SJCRH30 (cell line): ENCODE data around the gene IPCEF1. TPM values are rescaled to one million over a fixed set of nuclear protein-coding genes. Genes with fewer than 3 reads are reported as not detected.
"Not testable (repeated sequence)": the region's sequence is repeated elsewhere in the genome, so short reads cannot be mapped to it uniquely, and the experiment has no call there.

Experiments
- DNase-seq, 2 experiments: peaks; one replicate each; pipeline ENCODE4 v3.0.0-alpha.2; 2015 to 2020
- H3K27ac ChIP-seq: fragments of 250-450 bp; sonication (Bioruptor Pico); 2 replicates; pipeline ENCODE4 v1.5.1; 2020; ENCODE audit warnings: mild to moderate bottlenecking, moderate library complexity
- H3K27me3 ChIP-seq: fragments of 250-450 bp; sonication (Bioruptor Pico); 2 replicates; pipeline ENCODE4 v1.5.1; 2020; ENCODE audit warnings: mild to moderate bottlenecking, moderate library complexity
- H3K36me3 ChIP-seq: fragments of 250-450 bp; sonication (Bioruptor Pico); 2 replicates; pipeline ENCODE4 v1.5.1; 2020; ENCODE audit warnings: mild to moderate bottlenecking, moderate library complexity
- H3K4me1 ChIP-seq: fragments of 250-450 bp; sonication (Bioruptor Pico); 2 replicates; pipeline ENCODE4 v1.5.1; 2020; ENCODE audit warnings: mild to moderate bottlenecking, moderate library complexity
- H3K4me3 ChIP-seq: fragments of 250-450 bp; sonication (Bioruptor Pico); 2 replicates; pipeline ENCODE4 v1.5.1; 2020; ENCODE audit warnings: mild to moderate bottlenecking, moderate library complexity
- H3K9me3 ChIP-seq: fragments of 250-450 bp; sonication (Bioruptor Pico); replicated peaks from 2 replicates; pipeline ENCODE4 v1.5.1; 2020; ENCODE audit warnings: mild to moderate bottlenecking, moderate library complexity
- total RNA-seq: library from RNA; depleted of rRNA; stranded (reverse); fragments of >200 nt; shearing (Covaris generic); gene quantifications from 2 replicates; pipeline ENCODE4 v1.2.3, GENCODE V29; 2014

The IPCEF1 gene
- total RNA-seq, 1 experiment from 2014 or later, result 1.5 TPM

- H3K4me3 ChIP-seq, result no peak overlapping the region
Measured at GRCh38 chr6:154243793-154244750, 112.5 kb downstream of the IPCEF1 start.

GRCh38 chr6:154242617-154243357 is 113.8 kb downstream of the IPCEF1 start:
- Histone ChIP-seq H3K9me3 (no peaks in the 10 kb centered on the region), H3K4me3 (no peak overlapping the region), H3K27me3 (no peaks in the 10 kb centered on the region), H3K27ac (no peak overlapping the region), H3K36me3 (no peaks in the 10 kb centered on the region), H3K4me1 (no peaks in the 10 kb centered on the region)
- DNase-seq, result no peak

More at GRCh38 chr6:154243793-154244750, 112.5 kb downstream of the IPCEF1 start:
- DNase-seq, result no peak
- H3K27me3 ChIP-seq, result no peaks in the 10 kb centered on the region
- no peaks in the 10 kb centered on the region for H3K4me1 ChIP-seq
- no peak overlapping the region for H3K27ac ChIP-seq
- no peaks in the 10 kb centered on the region for H3K9me3 ChIP-seq
- H3K36me3 ChIP-seq, result no peaks in the 10 kb centered on the region

- Histone ChIP-seq H3K27ac (no peak overlapping the region), H3K36me3 (no peaks in the 10 kb centered on the region), H3K9me3 (no peaks in the 10 kb centered on the region), H3K27me3 (no peaks in the 10 kb centered on the region), H3K4me3 (no peak overlapping the region), H3K4me1 (no peaks in the 10 kb centered on the region)
- DNase-seq, result no peak
Measured at GRCh38 chr6:154241581-154241980, 115.0 kb downstream of the IPCEF1 start.

- not testable (repeated sequence) for H3K27me3 ChIP-seq, H3K9me3 ChIP-seq, H3K4me3 ChIP-seq, H3K36me3 ChIP-seq, DNase-seq, H3K27ac ChIP-seq, H3K4me1 ChIP-seq
Measured at GRCh38 chr6:154241061-154241460, 115.5 kb downstream of the IPCEF1 start.

- Histone ChIP-seq H3K27me3 (no peaks in the 10 kb centered on the region), H3K9me3 (no peaks in the 10 kb centered on the region), H3K4me3 (no peak overlapping the region), H3K27ac (no peak overlapping the region), H3K4me1 (no peaks in the 10 kb centered on the region), H3K36me3 (no peaks in the 10 kb centered on the region)
- DNase-seq, result no peak
Measured at GRCh38 chr6:154239392-154239791, 117.2 kb downstream of the IPCEF1 start.

GRCh38 chr6:154238831-154239230 is 117.8 kb downstream of the IPCEF1 start:
- H3K36me3 ChIP-seq, result no peaks in the 10 kb centered on the region
- no peak overlapping the region for H3K4me3 ChIP-seq
- H3K27ac ChIP-seq, result no peak overlapping the region
- no peak for DNase-seq
- no peaks in the 10 kb centered on the region for H3K27me3 ChIP-seq
- H3K9me3 ChIP-seq, result no peaks in the 10 kb centered on the region
- no peaks in the 10 kb centered on the region for H3K4me1 ChIP-seq

GRCh38 chr6:154236646-154237301 is 119.8 kb downstream of the IPCEF1 start:
- DNase-seq, result no peak
- Histone ChIP-seq H3K27ac (no peak overlapping the region), H3K4me3 (no peak overlapping the region), H3K27me3 (no peaks in the 10 kb centered on the region), H3K36me3 (no peaks in the 10 kb centered on the region), H3K4me1 (no peaks in the 10 kb centered on the region), H3K9me3 (no peaks in the 10 kb centered on the region)

GRCh38 chr6:154234019-154234772 is 122.4 kb downstream of the IPCEF1 start:
- no peak overlapping the region for H3K27ac ChIP-seq
- H3K4me1 ChIP-seq, result no peaks in the 10 kb centered on the region
- H3K4me3 ChIP-seq, result no peak overlapping the region
- DNase-seq, result no peak
- no peaks in the 10 kb centered on the region for H3K9me3 ChIP-seq
- H3K27me3 ChIP-seq, result no peaks in the 10 kb centered on the region
- no peaks in the 10 kb centered on the region for H3K36me3 ChIP-seq

- H3K27ac ChIP-seq, result no peak overlapping the region
- no peak for DNase-seq
- H3K36me3 ChIP-seq, result no peaks in the 10 kb centered on the region
- no peaks in the 10 kb centered on the region for H3K4me1 ChIP-seq
- no peaks in the 10 kb centered on the region for H3K9me3 ChIP-seq
- no peaks in the 10 kb centered on the region for H3K27me3 ChIP-seq
- H3K4me3 ChIP-seq, result no peak overlapping the region
Measured at GRCh38 chr6:154233383-154233782, 123.2 kb downstream of the IPCEF1 start.

GRCh38 chr6:154232013-154232910 is 124.3 kb downstream of the IPCEF1 start:
- H3K4me3 ChIP-seq, result no peak overlapping the region
- DNase-seq, result no peak
- no peaks in the 10 kb centered on the region for H3K9me3 ChIP-seq
- no peaks in the 10 kb centered on the region for H3K4me1 ChIP-seq
- H3K36me3 ChIP-seq, result no peaks in the 10 kb centered on the region
- H3K27ac ChIP-seq, result no peak overlapping the region
- H3K27me3 ChIP-seq, result no peaks in the 10 kb centered on the region

GRCh38 chr6:154230910-154231595 is 125.5 kb downstream of the IPCEF1 start:
- H3K27ac ChIP-seq, result no peak overlapping the region
- no peaks in the 10 kb centered on the region for H3K4me1 ChIP-seq
- H3K4me3 ChIP-seq, result no peak overlapping the region
- no peaks in the 10 kb centered on the region for H3K36me3 ChIP-seq
- DNase-seq, result no peak
- H3K9me3 ChIP-seq, result no peaks in the 10 kb centered on the region
- H3K27me3 ChIP-seq, result no peaks in the 10 kb centered on the region

- Histone ChIP-seq H3K27ac (no peak overlapping the region), H3K9me3 (no peaks in the 10 kb centered on the region), H3K4me3 (no peak overlapping the region), H3K36me3 (no peaks in the 10 kb centered on the region), H3K4me1 (no peaks in the 10 kb centered on the region), H3K27me3 (no peaks in the 10 kb centered on the region)
- no peak for DNase-seq
Measured at GRCh38 chr6:154230393-154230792, 126.2 kb downstream of the IPCEF1 start.

- Histone ChIP-seq H3K27me3 (no peaks in the 10 kb centered on the region), H3K4me1 (no peaks in the 10 kb centered on the region), H3K9me3 (no peaks in the 10 kb centered on the region), H3K4me3 (no peak overlapping the region), H3K36me3 (no peaks in the 10 kb centered on the region), H3K27ac (no peak overlapping the region)
- DNase-seq, result no peak
Measured at GRCh38 chr6:154229786-154230185, 126.8 kb downstream of the IPCEF1 start.
